HG03045 (cell line): ENCODE measurements around the gene MAPK8IP3.
A peak's percentile ranks its signal among the peaks of the same experiment; 100 is the strongest.
"Not testable (repeated sequence)": the region's sequence is repeated elsewhere in the genome, so short reads cannot be mapped to it uniquely, and the experiment has no call there.

Experiments used
- ATAC-seq: cut with Tn5 transposase; IDR thresholded peaks from one replicate; pipeline ENCODE4 v1.9.1; 2021; ENCODE audit warnings: mild to moderate bottlenecking, moderate library complexity; ENCODE audit not compliant: unreplicated experiment

MAPK8IP3 gene

GRCh38 chr16:1678500-1679098 lies 27.4 kb upstream of the MAPK8IP3 start:
- ATAC-seq = peak; percentile 11

DNA sequence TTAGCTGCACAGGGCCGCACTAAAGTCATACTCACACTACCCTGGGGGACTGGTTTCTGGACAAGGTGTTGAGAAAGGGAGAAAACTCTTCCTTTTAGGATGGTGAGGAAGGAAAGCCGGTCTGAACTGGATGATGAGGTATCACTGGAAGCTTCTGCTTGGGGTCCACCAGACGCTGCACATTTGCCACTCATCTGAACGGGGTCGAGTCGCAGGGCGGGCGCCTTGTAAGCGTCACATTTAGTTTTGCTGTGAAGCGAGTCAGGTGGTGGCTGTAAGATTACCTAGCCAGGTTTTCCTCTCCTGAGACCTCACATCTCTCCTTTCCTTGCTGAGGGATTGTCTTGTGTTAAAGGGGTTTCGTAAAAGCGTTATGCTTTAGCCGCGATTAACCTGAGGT lies 25.6 kb upstream of the MAPK8IP3 start:
- no peak for ATAC-seq

GRCh38 chr16:1681032-1681431 lies 25.0 kb upstream of the MAPK8IP3 start:
- ATAC-seq = no peak

DNA sequence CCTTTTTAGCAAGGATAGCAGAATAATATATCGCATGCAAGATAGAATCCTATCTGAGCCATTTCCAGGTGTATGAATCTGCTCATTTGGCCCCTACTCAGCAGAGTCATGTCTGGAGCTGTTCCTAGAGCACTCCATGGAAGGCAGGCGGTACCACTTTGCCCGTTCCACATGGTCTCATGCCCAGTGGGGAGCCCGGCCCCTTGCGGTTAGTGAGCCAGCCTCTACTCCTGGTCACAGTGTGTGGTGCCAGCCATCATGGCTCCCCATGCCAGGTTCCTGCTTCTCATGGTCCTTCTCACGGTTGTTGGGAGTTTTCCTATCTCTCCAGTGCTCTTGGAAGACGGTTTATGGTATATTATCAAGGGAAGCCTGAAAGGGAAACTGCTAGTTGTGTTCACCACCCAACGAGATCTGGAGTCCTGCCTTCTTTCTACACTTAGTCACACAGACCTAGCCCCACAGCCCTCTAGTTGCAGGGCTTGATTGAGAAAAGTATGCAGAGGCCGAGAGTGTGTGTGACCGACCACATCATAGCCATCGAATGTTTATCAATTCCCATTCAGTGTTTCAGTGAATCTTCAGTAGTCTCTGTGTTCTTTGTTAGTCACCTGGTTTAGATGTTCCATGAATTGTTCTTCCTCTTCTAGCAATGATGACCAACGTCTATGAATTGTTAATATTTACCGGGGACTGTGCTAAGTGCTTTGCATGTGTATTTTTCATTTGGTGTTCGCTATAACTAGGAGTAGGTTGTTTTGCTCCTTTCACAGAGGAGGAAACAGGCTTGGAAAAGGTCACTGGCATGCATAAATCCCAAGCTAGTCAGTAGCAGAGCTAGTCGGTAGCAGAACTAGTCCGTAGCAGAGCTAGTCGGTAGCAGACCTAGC lies 18.3 kb upstream of the MAPK8IP3 start:
- ATAC-seq = no peak

DNA sequence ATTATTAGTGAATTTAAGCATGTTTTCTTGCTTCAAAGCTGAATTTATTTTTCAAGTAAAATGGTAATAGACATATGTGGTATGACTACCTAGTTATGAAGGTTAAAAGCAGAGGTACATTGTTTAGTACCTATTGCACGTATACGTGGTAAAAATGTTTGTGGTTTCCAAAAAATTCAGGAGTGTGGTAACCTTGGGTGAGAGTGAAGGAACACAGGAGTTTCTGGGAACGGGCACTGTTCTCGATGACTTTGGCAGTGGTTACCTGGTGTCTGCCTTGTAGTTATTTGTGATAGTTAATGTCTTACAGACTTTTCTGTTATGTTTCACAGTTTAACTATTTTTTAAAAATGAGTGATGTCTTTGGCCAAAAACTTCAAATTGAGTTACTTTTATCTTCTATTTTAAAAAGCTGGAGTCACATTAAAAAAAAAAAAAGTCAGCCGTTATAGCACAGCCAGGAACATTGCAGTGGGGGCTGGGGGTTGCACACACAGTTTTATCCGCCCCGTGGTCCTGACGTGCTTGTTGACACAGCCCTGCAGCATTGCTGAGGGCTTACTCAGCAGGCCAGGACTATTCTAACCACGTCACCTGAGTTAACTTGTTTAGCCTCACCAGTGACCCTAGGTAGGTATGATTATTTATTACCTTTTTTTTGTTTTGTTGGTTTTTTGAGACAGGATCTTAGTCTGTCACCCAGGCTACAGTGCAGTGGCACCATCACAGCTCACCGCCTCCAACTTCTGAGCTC lies 17.0 kb upstream of the MAPK8IP3 start:
- ATAC-seq = no peak

- no peak for ATAC-seq
Observed at GRCh38 chr16:1689853-1690252, 16.1 kb upstream of the MAPK8IP3 start.

DNA sequence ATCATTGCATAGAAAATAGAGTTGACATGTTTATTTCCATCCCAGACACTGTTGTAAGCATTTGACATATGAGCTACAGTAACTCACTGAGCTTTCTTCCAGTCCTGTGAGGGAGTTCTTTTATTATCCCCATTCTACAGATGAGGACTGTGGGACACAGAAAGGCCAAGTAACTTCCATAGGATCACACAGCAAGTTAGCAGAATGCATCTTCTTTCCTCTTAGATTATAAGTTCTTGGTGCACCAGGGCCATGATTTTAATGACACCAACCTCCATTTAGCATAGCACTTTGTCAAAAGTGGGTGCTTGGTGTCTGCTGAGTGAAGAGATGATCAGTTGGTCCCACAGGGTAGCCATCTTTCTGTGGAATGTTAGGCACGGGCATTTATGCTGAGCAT lies 15.2 kb upstream of the MAPK8IP3 start:
- ATAC-seq = no peak

DNA sequence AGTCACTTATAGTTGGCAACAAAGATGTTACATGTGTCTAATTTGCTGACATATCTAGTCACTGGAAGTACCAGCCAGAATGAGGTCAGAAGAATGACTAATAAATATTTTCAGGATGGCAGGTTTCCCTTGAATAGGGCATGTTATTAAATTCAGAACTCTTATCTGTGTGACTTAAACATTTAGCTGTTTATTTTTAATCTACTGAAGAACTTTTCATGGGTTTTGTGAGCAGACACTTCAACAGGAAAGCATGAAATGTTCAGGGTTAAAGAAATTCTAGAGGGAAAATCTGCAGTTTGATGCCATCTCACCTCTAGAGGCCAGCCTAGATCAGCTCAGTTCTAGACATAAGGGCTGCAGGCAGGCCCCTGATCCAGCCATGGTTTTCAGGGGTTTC lies 14.7 kb upstream of the MAPK8IP3 start:
- ATAC-seq = no peak

- no peak for ATAC-seq
Observed at GRCh38 chr16:1691956-1692355, 14.0 kb upstream of the MAPK8IP3 start.

DNA sequence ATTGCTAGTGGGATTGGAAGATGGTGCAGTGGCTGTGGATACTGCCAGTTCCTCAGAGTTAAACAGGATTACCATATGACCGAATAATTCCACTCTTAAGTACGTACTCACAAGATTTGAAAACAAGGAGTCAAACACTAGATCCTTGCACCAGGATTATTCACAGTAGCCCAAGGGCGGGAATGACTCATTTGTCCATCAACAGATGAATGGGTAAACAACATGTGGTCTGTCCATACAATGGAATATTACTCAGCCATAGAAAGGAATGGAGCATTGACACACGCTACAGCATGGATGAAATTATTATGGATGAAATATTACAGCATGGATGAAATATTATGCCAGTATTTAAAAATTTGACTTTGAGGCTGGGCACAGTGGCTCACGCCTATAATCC lies 9.1 kb upstream of the MAPK8IP3 start:
- no peak for ATAC-seq

GRCh38 chr16:1698680-1699079 lies 7.3 kb upstream of the MAPK8IP3 start:
- no peak for ATAC-seq

DNA sequence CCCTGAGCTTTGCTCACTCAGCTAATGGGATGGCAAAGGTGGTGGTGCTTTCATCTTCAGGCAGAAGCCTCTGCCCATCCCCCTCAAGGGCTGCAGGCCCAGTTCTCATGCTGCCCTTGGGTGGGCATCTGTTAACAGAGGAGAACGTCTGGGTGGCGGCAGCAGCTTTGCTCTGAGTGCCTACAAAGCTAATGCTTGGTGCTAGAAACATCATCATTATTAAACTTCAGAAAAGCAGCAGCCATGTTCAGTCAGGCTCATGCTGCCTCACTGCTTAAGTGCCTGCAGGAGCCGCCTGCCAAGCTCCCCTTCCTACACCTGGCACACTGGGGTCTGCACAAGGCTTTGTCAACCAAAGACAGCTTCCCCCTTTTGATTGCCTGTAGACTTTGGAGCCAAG lies 5.7 kb upstream of the MAPK8IP3 start:
- ATAC-seq = no peak

GRCh38 chr16:1701216-1701878 lies 4.6 kb upstream of the MAPK8IP3 start:
- ATAC-seq = no peak

DNA sequence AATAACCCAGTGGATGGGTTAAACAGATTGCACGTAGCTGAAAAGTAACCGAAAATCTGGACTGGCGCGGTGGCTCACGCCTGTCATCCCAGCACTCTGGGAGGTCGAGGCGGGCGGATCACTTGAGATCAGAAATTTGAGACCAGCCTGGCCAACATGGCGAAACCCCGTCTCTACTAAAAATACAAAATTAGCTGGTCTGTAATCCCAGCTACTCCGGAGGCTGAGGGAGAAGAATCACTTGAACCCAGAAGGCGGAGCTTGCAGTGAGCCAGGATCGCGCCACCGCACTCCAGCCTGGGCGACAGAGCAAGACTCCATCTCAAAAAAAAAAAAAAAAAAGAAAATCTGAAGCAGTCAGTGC lies 689 bp upstream of the MAPK8IP3 start:
- ATAC-seq = not testable (repeated sequence)

GRCh38 chr16:1706386-1707192 lies 594 bp downstream of the MAPK8IP3 start:
- ATAC-seq = peak; percentile 22

- ATAC-seq = no peak
Observed at GRCh38 chr16:1707193-1707790, 1.3 kb downstream of the MAPK8IP3 start.

DNA sequence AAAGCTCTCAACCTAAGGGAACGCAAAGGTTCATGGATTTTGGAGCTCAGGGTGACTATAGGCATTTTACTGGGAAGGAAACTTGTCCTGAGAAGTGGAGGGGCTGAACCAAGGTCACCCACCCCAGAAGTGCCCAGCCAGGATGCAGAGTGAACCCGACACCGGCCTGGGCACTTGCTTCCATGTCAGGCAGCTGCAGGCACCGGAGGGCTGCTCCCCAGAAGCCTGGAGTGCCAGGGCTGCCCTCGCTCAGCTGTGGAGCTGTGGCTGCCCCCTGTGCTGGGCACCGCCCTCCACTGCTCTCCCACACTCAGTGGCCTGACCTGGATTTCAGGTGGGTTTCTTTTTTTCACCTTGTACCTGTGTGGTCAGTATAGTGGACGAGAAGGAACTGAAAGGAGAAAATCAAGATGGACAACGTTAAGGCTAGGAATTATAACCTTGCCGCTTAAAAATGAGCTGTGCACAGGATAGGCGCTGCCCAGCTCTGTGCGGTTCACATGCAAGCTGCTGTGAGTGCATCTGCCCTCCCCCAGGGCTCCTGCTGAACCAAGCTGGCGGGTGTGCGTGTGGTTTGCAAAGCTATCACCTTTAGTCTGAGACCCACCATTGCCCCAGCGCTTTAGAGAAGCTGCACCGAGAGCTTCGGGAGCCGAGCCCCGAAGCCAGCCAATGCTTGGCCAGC lies 2.2 kb downstream of the MAPK8IP3 start:
- ATAC-seq = no peak

- ATAC-seq = no peak
Observed at GRCh38 chr16:1708768-1709180, 2.8 kb downstream of the MAPK8IP3 start.

- no peak for ATAC-seq
Observed at GRCh38 chr16:1709356-1709755, 3.4 kb downstream of the MAPK8IP3 start.
